ENCODE measurements around the gene PHF2.

The PHF2 gene

DNA sequence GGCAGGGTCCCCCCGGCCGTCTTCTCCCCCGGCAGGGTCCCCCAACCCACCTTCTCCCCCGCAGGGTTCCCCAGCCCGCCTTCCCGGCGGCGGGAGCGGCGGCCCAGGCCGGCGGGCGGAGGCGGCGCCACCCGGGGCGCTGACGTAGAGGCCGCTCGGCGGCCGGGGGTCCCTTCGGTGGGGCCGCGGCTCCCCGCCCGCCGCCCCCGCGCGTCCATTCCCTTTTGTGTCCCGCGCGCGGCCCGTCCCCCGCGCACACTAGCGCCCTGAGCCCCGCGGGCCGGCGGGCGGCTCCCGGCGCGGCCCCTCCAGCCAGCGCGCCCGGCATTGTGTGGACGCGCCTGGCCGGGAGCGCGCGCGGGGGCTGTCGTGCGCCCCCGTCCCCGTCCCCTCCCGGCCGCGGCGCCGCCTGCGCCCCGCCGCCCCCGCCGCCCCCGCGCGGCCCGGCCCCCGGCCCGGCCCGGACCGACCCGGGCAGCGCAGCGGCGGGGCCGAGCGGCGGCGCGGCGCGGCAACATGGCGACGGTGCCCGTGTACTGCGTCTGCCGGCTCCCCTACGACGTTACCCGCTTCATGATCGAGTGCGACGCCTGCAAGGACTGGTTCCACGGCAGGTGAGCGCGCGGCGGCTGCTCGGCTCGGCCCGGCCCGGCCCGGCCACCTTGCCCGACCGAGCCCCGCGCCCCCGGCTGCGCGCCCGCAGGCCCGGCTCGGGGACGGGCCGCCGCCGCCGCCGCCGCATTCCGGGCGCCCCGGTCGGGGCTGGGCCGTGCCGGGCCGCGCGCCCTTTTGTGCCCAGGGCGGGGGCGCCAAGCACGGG lies at the start of gene PHF2:
TSS of gene PHF2 (plus strand) at position 327 of the 820 bp plus-strand sequence. CDS start at position 517, 190 bp downstream.
- DNase-seq: no peak

- DNase-seq: no peak
Measured at GRCh38 chr9:93531374-93531773, 45.0 kb upstream of the PHF2 start.

DNA sequence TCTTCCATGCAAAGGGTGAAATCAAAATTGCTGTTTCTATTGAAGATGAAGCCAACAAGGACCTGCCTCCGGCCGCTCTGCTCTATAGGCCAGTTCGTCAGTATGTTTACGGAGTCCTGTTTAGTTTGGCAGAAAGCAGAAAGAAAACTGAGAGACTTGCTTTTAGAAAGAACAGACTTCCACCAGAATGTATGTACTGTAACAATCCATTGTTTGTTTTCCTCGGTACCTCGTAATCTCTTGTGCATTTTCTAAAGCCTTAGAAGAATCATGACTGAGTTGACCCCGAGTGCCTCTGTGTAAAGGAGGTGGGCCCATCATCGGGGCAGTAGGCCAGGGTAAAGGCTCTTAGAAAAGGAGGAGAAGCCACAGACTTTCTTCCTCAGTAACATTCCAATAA lies 44.2 kb upstream of the PHF2 start:
- no peak for DNase-seq

GRCh38 chr9:93533863-93534262 lies 42.5 kb upstream of the PHF2 start:
- no peak for DNase-seq

GRCh38 chr9:93536167-93536566 lies 40.2 kb upstream of the PHF2 start:
- no peak for DNase-seq

- DNase-seq: no peak
Measured at GRCh38 chr9:93536874-93537273, 39.5 kb upstream of the PHF2 start.

GRCh38 chr9:93540305-93540704 lies 36.1 kb upstream of the PHF2 start:
- DNase-seq: no peak

DNA sequence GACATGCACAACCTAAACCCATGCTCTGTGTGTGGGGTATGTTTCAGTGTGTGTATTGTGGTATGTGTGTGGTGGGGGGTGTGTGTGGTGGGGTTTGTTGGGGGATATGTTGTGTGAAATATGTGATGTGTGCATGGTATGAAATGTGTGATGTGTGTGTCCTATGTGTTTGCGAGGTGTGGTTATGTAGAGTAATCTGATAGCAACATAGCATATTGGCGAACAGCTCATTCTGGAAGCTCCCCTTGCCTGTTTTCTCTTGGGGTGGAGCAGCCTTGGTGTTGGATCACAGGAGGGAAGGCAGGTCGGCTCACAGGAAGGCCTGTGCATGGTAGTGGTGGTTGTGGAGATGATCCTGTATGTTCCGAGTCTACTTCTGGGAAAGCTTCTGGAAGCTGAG lies 35.4 kb upstream of the PHF2 start:
- DNase-seq: no peak

DNA sequence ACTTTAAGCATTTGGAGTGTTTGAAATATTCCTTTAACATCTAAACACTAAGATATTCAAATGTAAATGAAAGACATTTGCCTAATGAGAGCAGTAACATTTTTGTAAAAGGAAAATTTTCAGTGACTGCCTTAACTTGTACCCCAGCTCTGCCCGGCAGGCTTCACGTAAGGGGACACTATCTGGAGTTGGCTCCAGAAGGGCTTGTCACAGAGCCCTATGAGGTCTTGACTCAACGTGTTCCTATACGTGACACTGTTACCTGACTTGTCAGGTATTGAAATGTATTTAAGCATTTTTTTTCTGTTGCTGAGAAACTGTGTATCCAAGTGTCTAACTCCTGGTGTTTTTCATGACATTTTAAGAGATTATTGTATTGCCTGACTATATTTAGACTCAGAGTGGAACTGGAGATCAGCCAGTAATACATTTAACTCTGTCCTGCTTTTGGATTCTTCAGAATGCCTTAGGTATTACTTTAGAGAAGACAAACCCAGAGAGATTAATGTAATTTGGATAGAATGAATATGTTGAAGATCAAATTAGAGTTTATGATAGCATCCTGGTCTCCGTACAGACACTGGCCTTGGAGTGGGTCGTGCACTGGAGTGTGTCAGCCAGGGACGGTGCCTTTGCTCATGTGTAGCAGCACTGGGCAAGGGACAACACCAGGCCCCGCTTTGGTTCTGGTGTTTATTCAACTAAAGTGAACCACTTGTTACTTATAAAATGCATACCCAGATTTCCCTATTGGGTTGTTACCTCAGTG lies 34.6 kb upstream of the PHF2 start:
- DNase-seq: no peak

DNA sequence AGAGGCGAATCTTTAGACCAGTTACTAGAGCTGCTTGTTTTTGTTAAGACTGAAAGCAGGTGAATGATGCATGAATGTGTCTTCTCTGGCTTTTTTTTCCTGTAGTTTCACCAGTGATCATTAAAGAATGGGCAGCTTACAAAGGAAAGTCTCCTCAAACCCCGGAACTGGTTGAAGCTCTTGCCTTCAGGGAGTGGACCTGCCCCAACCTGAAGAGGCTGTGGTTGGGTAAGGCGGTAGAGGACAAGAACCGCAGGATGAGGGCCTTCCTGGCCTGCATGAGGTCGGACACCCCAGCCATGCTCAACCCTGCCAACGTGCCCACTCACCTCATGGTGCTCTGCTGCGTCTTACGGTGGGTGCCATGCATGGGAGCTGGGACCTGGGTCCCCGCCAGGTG lies 33.3 kb upstream of the PHF2 start:
- DNase-seq: no peak

DNA sequence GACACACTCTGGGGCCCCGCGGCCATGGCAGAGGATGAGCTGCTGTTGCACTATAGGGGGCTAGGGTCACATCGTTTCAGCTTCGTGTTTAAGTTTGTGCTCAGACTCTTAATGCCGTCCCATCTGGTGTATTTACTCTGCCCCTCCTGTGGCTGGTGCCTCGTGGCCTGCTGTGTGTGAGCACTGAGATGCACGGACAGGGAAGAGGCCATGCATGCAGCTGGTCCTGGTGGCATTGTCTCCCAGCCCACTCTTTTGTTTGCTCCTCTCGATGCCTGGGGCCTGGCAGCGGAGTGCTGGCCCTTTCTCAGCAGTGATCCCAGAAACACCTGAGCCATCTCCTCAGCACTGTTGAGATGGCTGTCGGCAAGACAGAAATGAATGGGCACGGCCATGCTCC lies 30.0 kb upstream of the PHF2 start:
- no peak for DNase-seq

DNA sequence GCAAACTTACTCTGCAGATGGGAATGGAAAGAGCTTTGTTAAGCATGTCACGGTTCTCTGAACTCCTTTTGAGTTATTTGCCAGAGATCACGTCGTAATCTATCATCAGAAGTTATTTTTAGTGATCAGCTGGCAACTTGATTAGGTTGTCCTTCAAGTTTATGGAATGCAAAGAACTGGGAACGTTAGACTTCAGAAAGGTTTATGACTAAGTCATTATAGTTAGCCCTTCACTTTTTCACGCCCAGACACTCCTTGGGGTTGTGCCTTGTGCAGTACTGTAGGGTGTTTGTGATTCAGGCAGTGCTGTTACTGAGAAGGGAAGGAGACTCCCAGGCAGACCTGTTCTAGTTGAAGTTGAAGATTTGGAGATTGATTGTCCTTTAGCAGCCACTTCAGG lies 26.8 kb upstream of the PHF2 start:
- DNase-seq: no peak

DNA sequence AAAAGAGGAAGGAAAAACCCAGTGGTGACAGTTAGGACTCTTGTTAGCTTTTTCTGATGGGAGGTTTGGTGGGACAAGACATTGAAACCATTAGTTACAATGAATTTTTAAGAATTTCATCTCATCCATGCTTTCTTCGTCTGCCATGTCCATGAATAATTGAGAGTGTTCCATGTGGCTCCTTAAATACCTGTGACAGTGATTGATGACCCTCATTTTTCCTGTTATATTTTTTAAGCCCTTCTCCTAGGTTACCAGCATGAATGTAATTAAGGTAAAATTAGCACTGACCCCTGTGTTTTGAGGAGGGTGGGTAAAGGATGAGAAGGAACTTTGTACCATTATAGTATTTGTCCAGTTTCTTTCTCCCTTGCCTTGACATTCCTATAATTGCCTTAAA lies 23.5 kb upstream of the PHF2 start:
- DNase-seq: no peak

DNA sequence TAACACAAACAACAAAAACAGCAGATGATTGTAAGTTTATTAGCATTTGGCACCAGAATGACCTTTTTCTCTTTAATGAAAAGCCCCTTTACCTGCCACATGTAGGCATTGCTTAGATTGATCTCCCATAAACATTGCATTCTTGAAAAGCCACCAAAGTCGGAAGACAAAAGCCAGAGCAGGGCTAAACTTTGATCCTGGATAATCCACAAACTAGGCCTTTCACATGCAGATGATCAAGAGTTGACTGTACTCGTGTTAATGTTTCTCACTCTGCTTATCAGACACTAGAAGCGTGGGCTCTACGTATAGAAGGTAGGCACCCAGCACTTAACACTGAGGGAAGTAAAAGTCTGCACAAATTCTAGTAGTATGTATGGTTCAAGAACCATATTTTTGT lies 21.0 kb upstream of the PHF2 start:
- DNase-seq: no peak

DNA sequence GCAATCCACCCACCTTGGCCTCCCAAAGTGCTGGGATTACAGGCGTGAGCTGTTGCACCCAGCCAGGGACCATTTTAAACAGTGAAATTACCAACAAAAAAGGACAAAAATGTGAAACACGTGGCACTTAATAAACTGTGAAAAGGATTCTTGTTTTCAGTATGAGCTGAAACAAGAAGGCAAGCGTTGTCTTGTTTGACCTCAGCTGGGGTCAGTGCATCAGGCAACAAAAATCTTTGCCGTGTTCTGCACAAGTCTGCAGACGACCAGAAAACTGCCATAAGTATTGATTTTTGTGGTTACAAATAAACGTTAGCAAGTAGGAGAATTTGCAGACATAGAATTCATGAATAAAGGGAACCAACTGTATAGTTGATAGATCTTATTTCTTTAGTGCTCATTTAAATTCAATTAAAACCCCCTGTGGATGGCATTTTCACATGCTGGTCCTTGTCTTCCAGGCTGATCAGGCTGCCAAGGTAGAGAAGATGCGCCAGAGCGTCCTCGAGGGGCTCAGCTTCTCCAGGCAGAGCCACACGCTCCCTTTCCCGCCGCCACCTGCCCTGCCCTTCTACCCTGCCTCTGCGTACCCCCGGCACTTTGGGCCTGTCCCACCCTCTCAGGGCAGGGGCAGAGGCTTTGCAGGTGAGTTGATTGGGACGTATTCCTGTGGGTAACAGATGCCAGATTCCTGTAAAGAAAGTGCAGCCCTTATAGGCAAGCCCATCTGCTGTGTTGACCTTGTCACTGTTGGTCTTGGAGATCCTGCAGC lies 18.8 kb upstream of the PHF2 start:
- DNase-seq: no peak

DNA sequence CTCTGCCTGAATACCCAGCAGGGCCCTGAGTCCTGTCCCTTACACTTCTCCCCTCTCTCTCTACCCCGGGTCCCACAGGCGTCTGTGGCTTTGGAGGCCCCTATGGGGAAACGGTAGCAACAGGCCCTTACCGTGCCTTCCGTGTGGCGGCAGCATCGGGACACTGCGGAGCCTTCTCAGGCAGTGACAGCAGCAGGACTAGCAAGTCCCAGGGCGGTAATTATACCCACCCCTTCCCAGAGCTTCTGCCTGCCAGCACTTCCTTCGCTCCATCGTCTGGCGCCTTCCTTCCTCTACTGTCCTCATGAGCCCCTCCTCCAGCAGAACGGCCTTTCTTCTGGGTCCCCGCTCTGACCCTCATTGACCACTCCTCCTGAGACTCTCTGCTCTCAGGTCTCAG lies 17.9 kb upstream of the PHF2 start:
- DNase-seq: no peak

DNA sequence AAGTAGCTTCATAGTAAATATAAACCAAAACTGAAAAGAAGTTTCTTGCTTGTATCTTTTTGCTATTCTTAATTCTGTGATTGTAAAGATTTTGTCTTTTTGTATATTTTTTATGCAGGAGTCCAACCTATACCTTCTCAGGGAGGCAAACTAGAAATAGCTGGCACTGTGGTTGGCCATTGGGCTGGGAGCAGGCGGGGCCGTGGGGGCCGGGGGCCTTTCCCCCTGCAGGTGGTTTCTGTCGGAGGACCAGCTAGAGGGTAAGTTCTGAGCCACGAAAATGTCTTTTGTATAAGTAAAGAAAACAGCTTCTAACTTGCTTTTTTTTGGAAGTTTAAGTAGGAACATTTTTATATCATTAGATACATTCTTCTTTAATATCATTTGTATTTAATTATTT lies 15.4 kb upstream of the PHF2 start:
- no peak for DNase-seq

DNA sequence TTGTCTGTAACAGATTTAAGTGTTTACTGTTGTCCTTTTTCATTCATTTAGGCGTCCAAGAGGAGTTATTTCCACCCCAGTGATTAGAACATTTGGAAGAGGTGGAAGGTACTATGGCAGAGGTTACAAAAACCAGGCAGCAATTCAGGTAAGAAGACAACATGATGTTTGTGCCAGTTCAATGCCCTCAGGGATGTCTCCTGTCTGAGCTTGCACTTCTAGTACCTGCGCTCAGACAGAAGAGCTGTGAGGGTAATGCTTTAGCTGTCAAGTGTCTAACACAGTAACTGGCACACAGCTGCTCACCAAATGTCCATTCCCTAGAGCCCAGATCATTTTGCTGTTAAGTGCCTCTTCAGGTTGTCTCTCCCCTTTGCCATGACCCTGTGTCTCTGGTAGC lies 14.2 kb upstream of the PHF2 start:
- no peak for DNase-seq

- no peak for DNase-seq
Measured at GRCh38 chr9:93565089-93565488, 11.3 kb upstream of the PHF2 start.

DNA sequence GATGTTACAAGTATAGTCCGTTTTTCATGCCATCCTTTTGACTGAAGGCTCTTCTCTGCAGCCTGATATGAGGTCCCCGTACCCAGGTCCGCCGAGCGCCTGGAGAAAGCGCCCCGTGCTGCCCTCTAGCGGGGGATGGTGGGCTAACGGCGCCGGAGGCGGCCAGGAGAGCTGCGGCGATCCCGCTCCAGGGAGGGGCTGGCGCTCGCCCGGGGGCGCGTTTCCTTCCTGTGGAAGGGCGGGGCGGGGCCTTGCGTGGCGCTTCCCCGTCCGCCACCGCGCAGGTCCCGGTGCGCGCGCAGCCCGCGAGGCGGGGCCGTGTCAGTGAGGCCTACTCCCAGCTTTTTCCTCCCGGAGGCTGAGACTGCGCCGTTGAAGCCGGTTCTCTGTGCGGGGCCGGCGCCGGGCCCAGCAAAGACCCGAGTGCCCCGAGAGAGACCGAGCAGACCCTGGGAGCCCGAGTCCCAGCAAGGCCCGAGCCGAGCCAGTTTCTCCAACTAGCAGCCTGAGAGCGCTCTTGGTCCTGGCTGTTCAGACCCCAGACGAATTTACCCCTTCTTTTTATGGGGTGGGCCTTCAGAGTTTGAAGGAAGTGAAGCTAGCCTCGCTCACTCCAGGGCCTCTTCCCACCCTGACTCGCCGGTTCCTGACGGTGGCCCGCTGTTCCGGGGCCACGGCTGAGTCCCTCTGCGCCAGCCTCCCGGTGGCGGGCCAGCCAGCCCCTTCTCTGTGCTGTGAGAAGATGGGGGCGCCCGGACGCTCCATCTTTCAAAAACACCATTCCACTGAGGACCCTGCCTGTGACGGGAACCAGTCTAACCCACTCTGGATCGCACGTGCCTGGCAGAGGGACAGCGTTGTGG lies 9.7 kb upstream of the PHF2 start:
- DNase-seq: peak; percentile 80

GRCh38 chr9:93567271-93567959 lies 9.0 kb upstream of the PHF2 start:
- no peak for DNase-seq

DNA sequence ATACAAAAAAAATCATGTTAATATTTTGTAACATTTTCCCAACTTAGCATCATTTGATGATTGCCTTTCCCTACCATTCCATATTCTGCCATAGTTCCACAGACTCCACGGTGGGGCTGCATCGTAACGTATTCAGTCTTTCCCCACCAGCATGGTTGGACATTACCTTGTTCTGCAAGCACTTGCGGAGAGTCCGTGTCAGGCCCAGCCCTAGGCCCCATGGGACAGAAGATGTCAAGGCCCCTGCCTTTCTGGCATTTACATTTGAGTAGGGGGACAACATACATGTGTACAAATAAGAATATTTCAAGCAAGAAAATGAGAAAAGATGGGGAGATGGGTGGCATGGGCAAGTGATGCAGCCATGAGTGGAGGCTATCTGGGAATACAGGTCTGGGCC lies 8.2 kb upstream of the PHF2 start:
- DNase-seq: no peak

Measured in NCI-H187 (cell line).